BLaER1 treated with 17β-estradiol and CSF1 and Interleukin-3, amounts not matched to agents 10 nM and 100 nM (cell line): Measurements from ENCODE around the gene ERICH6.
"Not testable (repeated sequence)": the region's sequence is repeated elsewhere in the genome, so short reads cannot be mapped to it uniquely, and the experiment has no call there.

ENCODE experiments used
- H3K27ac ChIP-seq, 11 experiments: shearing (Covaris generic); formaldehyde crosslinking; 2 replicates each; pipeline ENCODE4 v1.8.1; 2022
- H3K27me3 ChIP-seq, 11 experiments: shearing (Covaris generic); formaldehyde crosslinking; 2 replicates each; pipeline ENCODE4 v1.8.1; 2022
- H3K36me3 ChIP-seq, 11 experiments: shearing (Covaris generic); formaldehyde crosslinking; 2 replicates each; pipeline ENCODE4 v1.8.1; 2022
- H3K4me1 ChIP-seq, 10 experiments: shearing (Covaris generic); formaldehyde crosslinking; 2 replicates each; pipeline ENCODE4 v1.8.1; 2022
- H3K4me2 ChIP-seq, 11 experiments: shearing (Covaris generic); formaldehyde crosslinking; 2 replicates each; pipeline ENCODE4 v1.8.1; 2022
- H3K4me3 ChIP-seq, 10 experiments: shearing (Covaris generic); formaldehyde crosslinking; 2 replicates each; pipeline ENCODE4 v1.8.1; 2022
- H3K9ac ChIP-seq, 11 experiments: shearing (Covaris generic); formaldehyde crosslinking; 2 replicates each; pipeline ENCODE4 v1.8.1; 2022
- H3K9me3 ChIP-seq, 11 experiments: shearing (Covaris generic); formaldehyde crosslinking; replicated peaks in 1 of 11; 2 replicates each; pipeline ENCODE4 v1.8.1; 2022
- H4K20me1 ChIP-seq, 11 experiments: shearing (Covaris generic); formaldehyde crosslinking; 2 replicates each; pipeline ENCODE4 v1.8.1; 2022
- Cebpa-rat ChIP-seq, 11 experiments: shearing (Covaris generic); IDR thresholded peaks; 2 replicates each; pipeline ENCODE4 v1.8.1; 2022

ERICH6 gene

DNA sequence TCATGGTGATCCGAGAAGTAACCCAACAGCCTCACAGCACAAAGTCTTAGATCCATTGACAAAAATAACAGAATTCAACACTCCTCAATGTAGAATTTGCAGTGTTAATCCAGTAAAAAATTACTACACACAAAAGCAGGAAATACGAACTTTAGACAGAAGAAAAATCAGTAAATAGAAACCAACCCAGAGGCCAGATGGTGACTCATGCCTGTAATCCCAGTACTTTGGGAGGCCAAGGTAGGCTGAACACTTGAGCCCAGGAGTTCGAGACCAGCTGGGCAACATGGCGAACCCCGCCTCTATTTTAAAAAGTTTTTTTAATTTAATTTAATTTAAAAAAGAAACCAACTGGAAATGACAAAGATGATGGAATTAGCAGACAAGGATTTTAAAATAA is 64.5 kb downstream of the ERICH6 start:
- no peaks in the 10 kb centered on the region for H3K36me3 ChIP-seq
- no peak overlapping the region for H3K4me3 ChIP-seq
- H3K27ac ChIP-seq: no peak overlapping the region
- no peak overlapping the region for H3K4me2 ChIP-seq
- H3K4me1 ChIP-seq: peaks cover 11 to 21% (median 15%) of the 10 kb centered on the region in 10 experiments
- H3K27me3 ChIP-seq: no peaks in the 10 kb centered on the region
- H3K9me3 ChIP-seq: 0 out of 22 replicates have a peak, but pooled peaks cover 0 to under 1% (median 0%) of the 10 kb centered on the region in 11 experiments
- no peak overlapping the region for H3K9ac ChIP-seq
- H4K20me1 ChIP-seq: peaks cover 0 to 6% (median 0%) of the 10 kb centered on the region in 11 experiments; a peak in 2 of 22 replicates
- no peak for TF ChIP-seq Cebpa-rat (IDR thresholded peaks at IDR 0.05)

DNA sequence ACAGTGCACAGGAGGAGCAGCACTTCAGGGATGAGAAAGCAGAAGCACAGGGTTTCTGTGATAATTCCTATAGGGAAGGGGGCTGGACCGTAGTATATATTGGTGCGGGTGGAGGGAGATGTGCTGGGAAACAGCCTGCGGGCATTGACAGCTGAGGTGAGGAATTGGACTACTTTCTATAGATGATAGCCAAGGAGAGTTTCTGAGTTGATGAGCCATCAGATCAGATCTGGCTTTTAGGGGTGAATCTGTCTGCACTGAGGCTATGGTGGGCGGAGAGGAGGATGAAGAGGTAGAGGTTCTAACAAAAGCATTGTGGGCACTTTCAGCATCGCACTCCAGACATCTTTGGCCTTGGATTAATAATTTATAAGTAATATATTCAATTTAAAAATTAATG is 67.5 kb downstream of the ERICH6 start:
- H3K4me3 ChIP-seq: no peak overlapping the region
- H3K4me1 ChIP-seq: peaks cover 13 to 47% (median 16%) of the 10 kb centered on the region in 10 experiments
- H3K27me3 ChIP-seq: no peaks in the 10 kb centered on the region
- H3K9ac ChIP-seq: no peak overlapping the region
- peaks cover 0 to 18% (median 0%) of the 10 kb centered on the region in 11 experiments; a peak in 7 of 22 replicates for H4K20me1 ChIP-seq
- no peaks in the 10 kb centered on the region for H3K9me3 ChIP-seq
- peak overlapping the region in 2 of 11 experiments; percentile 53 to 62; a peak in 2 of 22 replicates for H3K4me2 ChIP-seq
- TF ChIP-seq Cebpa-rat (IDR thresholded peaks at IDR 0.05): no peak
- H3K36me3 ChIP-seq: peaks cover 7 to 26% (median 15%) of the 10 kb centered on the region in 11 experiments; a peak in 21 of 22 replicates
- no peak overlapping the region for H3K27ac ChIP-seq

DNA sequence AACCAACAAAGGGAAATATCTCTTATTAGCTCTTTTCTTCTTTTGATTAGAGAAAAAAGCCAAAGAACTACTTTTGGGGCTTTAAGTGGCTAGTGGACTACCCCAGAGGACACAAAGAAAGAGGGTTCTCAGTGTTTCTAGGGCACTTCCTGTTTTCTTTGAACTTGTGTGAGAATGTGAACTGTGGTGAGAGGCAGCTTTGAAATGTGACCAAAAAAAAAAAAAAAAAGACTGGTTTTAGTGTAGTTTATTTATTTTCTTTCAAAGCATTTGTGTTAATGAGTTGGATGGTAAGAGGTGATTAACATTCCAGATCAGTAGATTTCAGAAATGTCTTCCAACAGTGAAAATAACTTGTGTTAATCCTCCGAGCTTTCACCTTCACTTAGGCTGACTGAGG is 68.2 kb downstream of the ERICH6 start:
- H3K27me3 ChIP-seq: no peaks in the 10 kb centered on the region
- no peak overlapping the region for H3K4me3 ChIP-seq
- peak overlapping the region in 8 of 11 experiments; percentile 10 to 49 (median 34); a peak in 9 of 22 replicates for H3K27ac ChIP-seq
- no peaks in the 10 kb centered on the region for H3K9me3 ChIP-seq
- peak overlapping the region; percentile 10 to 62 (median 40); a peak in 20 of 22 replicates for H3K4me2 ChIP-seq
- peak overlapping the region in 1 of 11 experiments; percentile 2; a peak in 1 of 22 replicates for H3K9ac ChIP-seq
- peaks cover 14 to 34% (median 23%) of the 10 kb centered on the region in 11 experiments for H3K36me3 ChIP-seq
- no peak for TF ChIP-seq Cebpa-rat (IDR thresholded peaks at IDR 0.05)
- peaks cover 13 to 47% (median 16%) of the 10 kb centered on the region in 10 experiments for H3K4me1 ChIP-seq
- H4K20me1 ChIP-seq: peaks cover 0 to 24% (median 5%) of the 10 kb centered on the region in 11 experiments; a peak in 10 of 22 replicates

DNA sequence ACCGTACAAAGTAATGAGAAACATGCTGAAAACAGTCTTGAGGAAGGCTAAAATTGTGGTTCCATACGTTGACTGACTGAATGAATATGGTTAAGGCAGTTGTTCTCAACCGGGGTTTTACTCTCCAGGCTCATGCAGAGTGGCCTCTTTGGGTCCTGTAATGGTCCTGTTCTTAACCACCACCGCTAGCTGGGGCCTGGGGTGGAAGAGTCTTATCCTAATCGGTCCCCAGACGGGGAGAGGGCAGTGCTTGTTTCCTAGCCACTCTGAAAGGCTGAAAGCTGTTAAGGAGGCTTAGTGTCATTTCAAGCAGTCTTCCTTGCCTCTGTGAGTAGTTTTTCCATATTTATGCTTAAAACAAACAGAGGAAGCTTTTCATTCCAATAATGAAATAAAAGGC is 68.6 kb downstream of the ERICH6 start:
- Histone ChIP-seq H3K36me3 (peaks cover 19 to 38% (median 27%) of the 10 kb centered on the region in 11 experiments), H3K4me3 (no peak overlapping the region), H3K9me3 (no peaks in the 10 kb centered on the region), H3K4me1 (peaks cover 13 to 47% (median 16%) of the 10 kb centered on the region in 10 experiments), H3K4me2 (peak overlapping the region; percentile 22 to 62 (median 40)), H4K20me1 (peaks cover 0 to 27% (median 6%) of the 10 kb centered on the region in 11 experiments; a peak in 10 of 22 replicates), H3K27ac (peak overlapping the region in 8 of 11 experiments; percentile 10 to 49 (median 34); a peak in 8 of 22 replicates), H3K27me3 (no peaks in the 10 kb centered on the region), H3K9ac (peak overlapping the region in 1 of 11 experiments; percentile 2; a peak in 1 of 22 replicates)
- TF ChIP-seq Cebpa-rat (IDR thresholded peaks at IDR 0.05): no peak

DNA sequence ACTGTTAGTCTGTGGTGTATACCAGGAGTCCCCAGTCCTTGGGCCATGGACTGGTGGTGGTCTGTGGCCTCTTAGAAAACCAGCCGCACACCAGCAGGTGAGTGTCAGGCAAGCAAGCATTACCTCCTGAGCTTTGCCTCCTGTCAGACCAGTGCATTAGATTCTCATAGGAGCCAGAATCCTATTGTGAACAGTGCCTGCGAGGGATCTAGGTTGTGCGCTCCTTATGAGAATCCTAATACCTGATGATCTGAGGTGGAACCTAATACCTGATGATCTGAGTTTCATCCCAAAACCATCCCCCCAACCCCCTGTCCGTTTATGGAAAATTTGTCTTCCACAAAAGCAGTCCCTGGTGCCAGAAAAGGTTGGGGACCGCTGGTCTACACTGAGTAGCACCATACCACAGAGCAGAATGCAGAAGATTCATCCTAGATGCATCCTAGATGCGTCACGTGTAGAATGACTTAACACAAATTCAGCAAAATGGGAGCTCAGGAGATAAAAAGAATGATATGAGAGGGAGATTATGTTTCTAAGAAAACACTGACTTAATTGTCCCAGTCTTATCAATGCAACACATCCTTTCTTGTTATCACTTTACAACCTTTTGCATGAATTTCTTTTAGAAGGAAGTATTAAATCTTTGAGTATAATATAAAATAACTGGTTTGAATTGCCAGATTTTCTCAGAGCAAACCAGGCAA is 72.1 kb downstream of the ERICH6 start:
- H3K27me3 ChIP-seq: no peaks in the 10 kb centered on the region
- no peak for TF ChIP-seq Cebpa-rat (IDR thresholded peaks at IDR 0.05)
- H3K9ac ChIP-seq: no peak overlapping the region
- no peak overlapping the region for H3K4me2 ChIP-seq
- no peak overlapping the region for H3K4me3 ChIP-seq
- H3K36me3 ChIP-seq: peaks cover 43 to 72% (median 58%) of the 10 kb centered on the region in 11 experiments
- no peak overlapping the region for H3K27ac ChIP-seq
- H3K4me1 ChIP-seq: peaks cover 13 to 47% (median 16%) of the 10 kb centered on the region in 10 experiments
- H3K9me3 ChIP-seq: no peaks in the 10 kb centered on the region
- peaks cover 0 to 54% (median 9%) of the 10 kb centered on the region in 11 experiments; a peak in 12 of 22 replicates for H4K20me1 ChIP-seq

DNA sequence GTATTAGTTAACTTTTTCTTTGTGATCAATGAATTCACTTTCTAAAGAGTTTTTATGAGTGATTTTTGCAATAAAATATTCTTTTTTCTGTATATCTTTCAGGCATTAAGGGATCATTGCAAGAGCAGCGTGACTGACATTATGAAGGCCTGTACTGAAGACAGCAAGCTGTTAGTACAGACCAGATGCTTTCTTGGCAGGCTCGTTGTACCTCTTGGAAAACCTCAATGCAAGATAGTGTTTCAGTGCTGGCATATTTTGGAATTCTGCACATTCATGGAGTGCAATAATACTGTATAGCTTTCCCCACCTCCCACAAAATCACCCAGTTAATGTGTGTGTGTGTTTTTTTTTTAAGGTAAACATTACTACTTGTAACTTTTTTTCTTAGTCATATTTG is 76.2 kb downstream of the ERICH6 start:
- Histone ChIP-seq H3K4me2 (no peak overlapping the region), H3K27me3 (no peaks in the 10 kb centered on the region), H3K27ac (no peak overlapping the region), H3K4me1 (peaks cover 0 to 12% (median 0%) of the 10 kb centered on the region in 10 experiments; a peak in 5 of 20 replicates), H3K4me3 (no peak overlapping the region), H3K9ac (no peak overlapping the region), H3K36me3 (peaks cover 76 to 98% (median 88%) of the 10 kb centered on the region in 11 experiments), H4K20me1 (peaks cover 24 to 90% (median 43%) of the 10 kb centered on the region in 11 experiments; a peak in 21 of 22 replicates), H3K9me3 (no peaks in the 10 kb centered on the region)
- TF ChIP-seq Cebpa-rat (IDR thresholded peaks at IDR 0.05): no peak

DNA sequence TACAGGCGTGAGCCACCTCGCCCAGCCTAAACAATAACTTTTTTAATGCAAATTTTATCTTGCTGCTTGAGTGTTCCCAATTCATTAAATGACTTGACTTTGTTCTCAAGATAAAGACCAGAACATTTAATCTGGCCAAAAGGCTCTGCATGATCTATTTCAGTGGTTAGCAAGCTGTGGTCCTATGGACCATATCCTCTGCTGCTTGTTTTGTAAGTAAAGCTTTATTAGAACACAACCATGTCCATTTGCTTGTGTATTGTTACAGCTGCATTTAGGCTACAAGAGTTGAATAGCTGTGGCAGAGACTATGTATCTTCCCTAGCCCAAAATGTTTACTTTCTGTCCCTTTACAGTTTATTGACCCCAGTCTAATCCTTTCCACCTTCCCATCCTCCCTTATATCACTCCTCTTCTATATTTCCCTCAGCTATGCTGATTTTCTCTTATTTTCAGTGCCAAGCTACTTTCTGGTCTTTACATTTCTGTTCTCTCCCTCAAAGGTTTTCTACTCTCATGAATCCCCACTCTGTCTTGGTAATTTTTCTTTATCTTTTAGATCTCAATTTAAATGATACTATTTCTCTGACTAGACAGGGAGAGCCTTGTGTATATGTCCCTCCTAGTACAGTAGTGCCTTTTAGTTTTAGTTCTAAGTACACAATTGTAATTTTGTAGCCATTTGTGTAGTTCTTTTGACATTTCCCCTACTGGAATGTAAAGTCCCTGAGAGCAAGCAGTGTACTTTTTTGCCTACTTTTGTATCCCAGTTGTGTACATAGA is 77.4 kb downstream of the ERICH6 start:
- Histone ChIP-seq H3K4me1 (peaks cover 0 to 10% (median 0%) of the 10 kb centered on the region in 10 experiments; a peak in 4 of 20 replicates), H3K4me2 (no peak overlapping the region), H3K9me3 (no peaks in the 10 kb centered on the region), H3K9ac (no peak overlapping the region), H3K36me3 (peaks cover 71 to 97% (median 86%) of the 10 kb centered on the region in 11 experiments), H3K4me3 (no peak overlapping the region), H3K27me3 (no peaks in the 10 kb centered on the region), H4K20me1 (peaks cover 32 to 93% (median 55%) of the 10 kb centered on the region in 11 experiments; a peak in 21 of 22 replicates), H3K27ac (no peak overlapping the region)
- TF ChIP-seq Cebpa-rat (IDR thresholded peaks at IDR 0.05): no peak

DNA sequence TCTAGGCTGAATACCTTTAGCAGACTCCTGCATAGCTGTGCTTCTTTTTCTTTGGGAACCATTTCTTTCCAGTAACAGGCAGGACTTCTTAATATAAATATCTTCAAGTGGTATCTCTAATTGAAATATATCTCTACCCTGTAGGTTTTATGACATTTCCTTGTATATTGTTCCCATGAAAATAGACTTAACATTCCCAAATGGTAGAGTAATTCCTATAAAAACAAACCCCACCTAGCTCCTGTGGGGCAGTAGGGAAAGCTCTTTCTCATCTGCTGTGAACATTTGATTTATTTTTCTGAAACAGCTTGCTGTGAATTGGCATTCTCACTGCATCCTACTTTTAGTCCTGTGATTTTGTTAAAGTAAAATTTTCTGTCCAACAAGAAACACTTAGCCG is 79.8 kb downstream of the ERICH6 start:
- Histone ChIP-seq H3K4me1 (peaks cover 0 to 29% (median 0%) of the 10 kb centered on the region in 10 experiments; a peak in 4 of 20 replicates), H3K27me3 (no peaks in the 10 kb centered on the region), H3K9ac (peak overlapping the region in 1 of 11 experiments; percentile 34; a peak in 1 of 22 replicates), H3K9me3 (no peaks in the 10 kb centered on the region), H4K20me1 (peaks cover 53 to 95% (median 75%) of the 10 kb centered on the region in 11 experiments), H3K4me2 (no peak overlapping the region), H3K36me3 (peaks cover 59 to 91% (median 78%) of the 10 kb centered on the region in 11 experiments), H3K27ac (no peak overlapping the region), H3K4me3 (no peak overlapping the region)
- no peak for TF ChIP-seq Cebpa-rat (IDR thresholded peaks at IDR 0.05)

DNA sequence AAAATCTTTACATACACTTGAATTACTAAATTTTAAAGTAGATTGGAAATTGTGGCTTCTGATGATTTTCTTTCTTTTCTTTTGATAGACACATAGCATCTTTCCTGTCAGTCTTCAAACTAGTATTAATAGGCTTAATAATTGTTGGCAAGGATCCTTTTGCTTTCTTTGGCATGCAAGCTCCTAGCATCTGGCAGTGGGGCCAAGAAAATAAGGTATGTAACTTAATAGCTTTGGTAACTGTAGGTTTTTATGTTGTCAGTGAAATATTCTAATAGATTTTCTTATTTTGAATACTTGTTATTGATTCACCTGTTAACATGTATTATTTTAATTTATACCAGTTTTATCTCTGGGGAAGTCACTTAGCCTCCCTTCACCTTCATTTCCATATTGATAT is 80.8 kb downstream of the ERICH6 start:
- Histone ChIP-seq H3K4me1 (peaks cover 0 to 29% (median 0%) of the 10 kb centered on the region in 10 experiments; a peak in 4 of 20 replicates), H4K20me1 (peaks cover 63 to 99% (median 84%) of the 10 kb centered on the region in 11 experiments), H3K36me3 (peaks cover 64 to 91% (median 78%) of the 10 kb centered on the region in 11 experiments)
- H3K9ac ChIP-seq, H3K27me3 ChIP-seq, H3K4me2 ChIP-seq, H3K27ac ChIP-seq, H3K9me3 ChIP-seq, H3K4me3 ChIP-seq: not testable (repeated sequence)
